Mucosa of stomach (tissue), 1 donor: ENCODE measurements around the gene JAG1.

ENCODE experiments used
- H3K27me3 ChIP-seq: one replicate; pipeline ENCODE4 v1.7.0; 2013; ENCODE audit warnings: mild to moderate bottlenecking, low read length; ENCODE audit not compliant: control insufficient read depth, insufficient read depth
- H3K36me3 ChIP-seq: one replicate; pipeline ENCODE4 v1.7.0; 2013; ENCODE audit warnings: low read length; ENCODE audit not compliant: control insufficient read depth, insufficient read depth
- H3K4me1 ChIP-seq: one replicate; pipeline ENCODE4 v1.7.0; 2013; ENCODE audit warnings: mild to moderate bottlenecking, low read length; ENCODE audit not compliant: control insufficient read depth, insufficient read depth
- H3K4me3 ChIP-seq: one replicate; pipeline ENCODE4 v1.7.0; 2013; ENCODE audit warnings: low read length
- H3K9ac ChIP-seq: one replicate; pipeline ENCODE4 v1.7.0; 2013; ENCODE audit warnings: mild to moderate bottlenecking, low read length, moderate library complexity
- H3K9me3 ChIP-seq: one replicate; pipeline ENCODE4 v1.7.0; 2013; ENCODE audit warnings: mild to moderate bottlenecking, low read length, moderate library complexity; ENCODE audit not compliant: control insufficient read depth
- donor health status: Pancreatic carcinoma.

Gene JAG1

DNA sequence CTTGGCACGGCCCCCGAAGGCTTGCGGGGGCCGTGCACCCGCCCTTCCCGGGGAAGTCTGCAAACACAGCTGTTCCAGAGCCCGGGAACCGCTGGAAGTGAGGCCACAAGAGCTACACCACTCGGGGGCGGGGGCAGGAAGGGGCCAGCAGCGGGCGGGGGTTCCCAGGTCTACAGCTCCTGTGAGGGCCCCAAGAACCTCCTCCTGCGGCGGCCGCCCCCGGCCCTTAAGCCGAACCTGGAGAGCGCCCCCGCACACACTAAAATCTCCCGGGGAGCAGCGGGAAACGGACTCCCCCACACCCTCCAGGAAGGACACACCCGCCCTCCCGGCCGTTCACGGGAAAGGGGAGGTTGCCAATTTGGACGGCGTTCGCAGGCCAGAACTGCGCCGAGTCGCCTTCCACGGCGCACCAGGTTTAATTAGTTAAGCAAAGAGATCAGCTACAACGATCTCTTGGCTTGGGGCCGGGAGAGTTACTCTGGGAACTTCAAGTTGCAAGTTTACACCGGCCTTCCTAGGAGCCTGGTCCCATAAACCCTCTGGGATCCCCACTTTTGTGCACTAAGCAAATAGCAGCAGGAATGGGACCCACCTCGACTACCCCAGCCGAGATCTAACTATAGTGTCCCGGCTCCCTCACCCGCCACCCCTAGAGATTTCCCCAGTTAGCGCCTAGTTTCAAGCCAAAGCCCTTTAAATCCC, 1.7 kb downstream of the JAG1 start:
- H3K4me1 ChIP-seq = peaks cover 43% of the 10 kb centered on the region

DNA sequence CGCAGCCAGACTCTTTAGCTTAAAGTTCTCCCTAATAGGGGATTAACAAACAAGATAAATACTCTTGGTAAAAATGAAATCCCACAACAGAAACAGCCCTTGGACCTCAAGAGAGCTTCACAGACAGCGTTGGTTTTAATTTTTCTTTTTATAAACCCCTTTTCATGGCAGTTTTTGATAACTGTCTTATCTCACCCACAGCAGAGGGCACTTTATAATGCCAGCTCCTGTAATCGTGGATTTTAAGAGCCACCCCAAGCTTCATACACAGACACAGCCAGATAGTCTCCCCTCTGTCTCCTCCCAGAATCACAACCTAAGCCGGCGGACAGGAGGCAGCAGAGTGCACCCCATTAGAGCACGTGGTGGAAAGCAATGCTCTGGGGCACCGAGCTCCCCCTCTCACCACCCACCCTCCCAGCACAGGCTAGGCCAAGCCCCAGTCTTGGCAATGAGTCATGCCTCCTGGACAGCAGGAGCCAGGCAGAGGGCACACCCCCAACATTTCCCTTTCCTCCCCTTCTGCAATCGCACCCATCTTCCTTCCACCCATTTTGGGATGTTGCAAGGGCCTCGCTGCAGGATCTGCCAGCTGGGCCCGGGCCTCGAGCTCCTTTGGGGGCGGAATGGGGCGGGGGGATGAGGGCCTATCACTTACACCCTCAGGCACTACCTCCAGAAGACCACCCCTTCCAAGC, 2.4 kb downstream of the JAG1 start:
- Histone ChIP-seq H3K9ac (peak overlapping the region; percentile 96), H3K36me3 (peaks cover 6% of the 10 kb centered on the region), H3K4me3 (peak overlapping the region; percentile 70)

More for the DNA sequence above, 1.7 kb downstream of the JAG1 start:
- Histone ChIP-seq H3K27me3 (no peaks in the 10 kb centered on the region), H3K36me3 (peaks cover 4% of the 10 kb centered on the region), H3K4me3 (peak overlapping the region; percentile 70), H3K9me3 (no peaks in the 10 kb centered on the region), H3K9ac (peak overlapping the region; percentile 96)

DNA sequence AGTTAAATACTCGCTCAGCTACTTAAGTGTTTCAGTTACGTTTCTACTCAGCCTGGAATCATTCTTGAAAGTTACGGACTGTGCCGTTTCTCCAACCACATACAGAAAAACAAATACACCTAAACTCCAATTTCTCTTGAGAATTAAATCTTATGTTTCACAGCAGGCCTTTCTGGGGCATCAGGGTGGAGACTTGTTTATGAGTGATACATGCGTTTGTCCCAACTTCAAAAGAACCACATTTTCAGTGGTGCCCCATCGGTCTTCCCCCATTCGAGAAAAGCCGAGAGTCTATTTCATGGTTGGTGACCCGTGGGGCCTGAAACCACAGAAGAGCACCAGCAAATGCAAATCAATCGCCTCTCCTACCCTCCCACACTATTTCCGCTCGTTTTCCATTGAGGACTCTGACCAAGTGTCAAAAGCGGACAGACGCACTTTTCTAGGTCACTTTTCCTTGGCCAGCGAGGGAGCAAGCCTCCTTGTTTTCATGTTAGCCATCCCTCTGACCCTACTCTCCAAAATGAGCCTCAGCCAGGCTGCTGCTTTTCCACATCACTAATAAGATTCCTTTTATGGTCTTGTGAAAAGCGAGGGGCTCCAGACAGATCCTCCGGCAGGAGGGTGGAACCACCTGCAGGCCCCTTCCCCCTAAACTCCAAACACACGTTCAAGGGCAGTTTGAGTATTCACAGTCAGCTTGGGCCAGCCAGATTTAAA, 3.1 kb downstream of the JAG1 start:
- Histone ChIP-seq H3K9me3 (no peaks in the 10 kb centered on the region), H3K27me3 (no peaks in the 10 kb centered on the region), H3K9ac (peak overlapping the region; percentile 96), H3K36me3 (peaks cover 8% of the 10 kb centered on the region), H3K4me1 (peaks cover 55% of the 10 kb centered on the region), H3K4me3 (peak overlapping the region; percentile 70)

More for the DNA sequence above, 2.4 kb downstream of the JAG1 start:
- Histone ChIP-seq H3K27me3 (no peaks in the 10 kb centered on the region), H3K4me1 (peaks cover 50% of the 10 kb centered on the region), H3K9me3 (no peaks in the 10 kb centered on the region)

GRCh38 chr20:10669843-10670446, 3.9 kb downstream of the JAG1 start:
- Histone ChIP-seq H3K36me3 (peaks cover 8% of the 10 kb centered on the region), H3K27me3 (no peaks in the 10 kb centered on the region), H3K9ac (no peak overlapping the region), H3K4me3 (no peak overlapping the region), H3K4me1 (peaks cover 55% of the 10 kb centered on the region), H3K9me3 (no peaks in the 10 kb centered on the region)

DNA sequence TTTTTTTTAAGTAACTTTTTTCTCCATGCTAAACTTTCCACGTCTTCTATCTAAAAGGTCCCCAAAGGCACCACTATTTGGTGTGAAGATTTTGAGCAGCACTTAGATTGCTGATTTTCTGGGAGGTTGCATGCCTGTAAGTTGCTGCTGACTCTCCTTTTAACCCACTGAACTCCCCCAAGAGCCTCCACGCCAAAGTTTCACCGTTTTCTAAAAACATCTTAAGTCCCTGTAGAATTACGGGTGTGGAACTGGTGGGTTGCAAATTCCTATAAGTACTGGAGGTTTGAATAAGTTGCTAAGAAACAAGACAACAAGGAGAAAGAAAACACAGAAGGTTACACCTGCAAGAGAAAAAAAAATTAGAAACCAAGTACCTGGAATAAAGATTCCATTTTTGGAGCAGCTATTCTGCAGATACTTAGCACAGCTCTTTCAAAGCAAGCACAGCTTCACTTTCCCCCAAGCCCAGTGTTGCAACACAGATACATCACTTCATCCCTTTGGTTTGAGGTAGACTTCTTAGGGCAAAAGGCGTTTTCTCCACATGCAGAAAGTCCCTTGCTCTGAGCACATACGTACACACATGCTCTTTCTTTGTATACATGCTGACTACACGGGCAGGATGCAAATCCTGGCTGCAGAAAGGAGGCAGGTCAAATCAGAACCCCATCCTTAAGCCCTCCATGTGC, 5.0 kb downstream of the JAG1 start:
- peaks cover 65% of the 10 kb centered on the region for H3K4me1 ChIP-seq
- H3K27me3 ChIP-seq = no peaks in the 10 kb centered on the region
- no peak overlapping the region for H3K9ac ChIP-seq
- H3K9me3 ChIP-seq = no peaks in the 10 kb centered on the region
- peaks cover 8% of the 10 kb centered on the region for H3K36me3 ChIP-seq
- no peak overlapping the region for H3K4me3 ChIP-seq

DNA sequence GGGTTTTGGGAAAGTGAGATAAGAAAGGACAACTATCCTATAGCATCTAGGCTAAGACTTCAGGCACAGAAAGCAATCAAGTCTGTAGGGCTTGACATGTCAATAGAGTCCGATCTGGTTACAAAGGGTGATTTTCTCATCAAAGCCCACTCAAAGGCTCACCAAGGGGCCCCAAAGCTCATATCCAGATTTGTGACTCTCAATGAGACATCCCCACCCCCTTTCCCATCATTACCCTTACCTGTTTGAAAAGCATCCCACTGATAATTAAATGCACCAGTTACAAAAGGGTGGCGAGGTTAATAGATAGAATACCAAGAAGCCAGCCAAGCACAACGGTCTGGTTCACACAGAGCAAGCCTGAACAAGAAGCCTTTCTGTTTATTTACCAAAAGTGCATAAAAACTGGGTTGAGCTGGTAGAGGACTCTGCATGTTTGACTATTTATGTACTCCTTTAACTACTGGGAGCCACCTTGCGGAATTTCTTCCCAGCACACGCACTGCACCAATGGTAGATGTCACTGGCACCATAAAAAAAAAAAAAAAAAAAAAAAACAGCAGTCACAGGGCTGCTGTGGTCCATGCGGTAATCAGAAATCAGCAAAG, 6.1 kb downstream of the JAG1 start:
- no peaks in the 10 kb centered on the region for H3K27me3 ChIP-seq
- no peaks in the 10 kb centered on the region for H3K9me3 ChIP-seq
- no peak overlapping the region for H3K9ac ChIP-seq
- H3K4me3 ChIP-seq = no peak overlapping the region
- H3K4me1 ChIP-seq = peaks cover 66% of the 10 kb centered on the region
- peaks cover 8% of the 10 kb centered on the region for H3K36me3 ChIP-seq

- H3K4me1 ChIP-seq = peaks cover 66% of the 10 kb centered on the region
- no peak overlapping the region for H3K9ac ChIP-seq
- H3K36me3 ChIP-seq = peaks cover 8% of the 10 kb centered on the region
- H3K4me3 ChIP-seq = no peak overlapping the region
- no peaks in the 10 kb centered on the region for H3K9me3 ChIP-seq
- no peaks in the 10 kb centered on the region for H3K27me3 ChIP-seq
These were observed 6.8 kb downstream of the JAG1 start for GRCh38 chr20:10667077-10667401.

DNA sequence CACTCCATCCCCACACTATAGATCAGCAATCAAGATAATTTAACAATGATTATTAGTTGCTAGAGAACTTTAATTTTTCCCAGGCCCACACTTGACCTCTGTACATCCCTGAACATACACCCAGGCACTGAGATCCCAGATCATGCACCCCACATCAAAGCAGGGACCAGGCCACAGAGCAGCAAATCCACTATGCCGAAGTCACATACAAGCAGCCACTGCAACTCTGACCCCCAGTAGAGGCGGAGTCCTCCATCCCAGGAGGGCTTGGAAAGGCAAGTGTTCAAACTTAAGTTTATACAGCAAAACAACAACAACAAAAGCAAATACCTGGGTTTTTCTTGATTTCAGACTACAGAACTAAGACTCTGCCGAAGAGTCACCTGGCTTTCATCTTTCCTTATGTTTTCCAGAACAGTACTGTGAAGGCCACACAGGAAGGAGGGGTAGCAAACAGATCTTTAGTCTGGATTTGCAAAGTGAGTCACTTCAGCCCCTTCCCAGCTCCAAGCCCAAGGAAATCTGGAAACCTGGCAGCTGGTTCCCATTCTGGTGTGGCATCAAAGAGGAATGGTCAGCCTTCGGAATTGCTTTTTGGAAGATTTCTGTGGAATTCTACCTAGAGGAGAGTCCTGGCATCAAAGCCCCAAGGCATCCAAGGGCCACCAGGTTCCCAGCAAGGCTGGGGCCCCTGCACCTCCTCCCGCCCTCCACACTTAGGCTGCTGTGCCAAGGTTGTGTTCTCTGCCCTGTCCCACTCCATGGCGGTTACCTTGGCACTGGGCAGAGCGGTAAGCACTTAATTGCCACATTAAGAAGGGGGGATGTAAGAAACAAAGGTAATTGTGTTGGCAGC, 7.3 kb downstream of the JAG1 start:
- peaks cover 62% of the 10 kb centered on the region for H3K4me1 ChIP-seq
- no peaks in the 10 kb centered on the region for H3K9me3 ChIP-seq
- H3K27me3 ChIP-seq = no peaks in the 10 kb centered on the region
- no peak overlapping the region for H3K4me3 ChIP-seq
- no peak overlapping the region for H3K9ac ChIP-seq
- peaks cover 9% of the 10 kb centered on the region for H3K36me3 ChIP-seq

- no peaks in the 10 kb centered on the region for H3K27me3 ChIP-seq
- peaks cover 16% of the 10 kb centered on the region for H3K36me3 ChIP-seq
- H3K4me3 ChIP-seq = no peak overlapping the region
- H3K9me3 ChIP-seq = no peaks in the 10 kb centered on the region
- peaks cover 56% of the 10 kb centered on the region for H3K4me1 ChIP-seq
- H3K9ac ChIP-seq = no peak overlapping the region
These were observed 8.0 kb downstream of the JAG1 start for GRCh38 chr20:10665791-10666190.

DNA sequence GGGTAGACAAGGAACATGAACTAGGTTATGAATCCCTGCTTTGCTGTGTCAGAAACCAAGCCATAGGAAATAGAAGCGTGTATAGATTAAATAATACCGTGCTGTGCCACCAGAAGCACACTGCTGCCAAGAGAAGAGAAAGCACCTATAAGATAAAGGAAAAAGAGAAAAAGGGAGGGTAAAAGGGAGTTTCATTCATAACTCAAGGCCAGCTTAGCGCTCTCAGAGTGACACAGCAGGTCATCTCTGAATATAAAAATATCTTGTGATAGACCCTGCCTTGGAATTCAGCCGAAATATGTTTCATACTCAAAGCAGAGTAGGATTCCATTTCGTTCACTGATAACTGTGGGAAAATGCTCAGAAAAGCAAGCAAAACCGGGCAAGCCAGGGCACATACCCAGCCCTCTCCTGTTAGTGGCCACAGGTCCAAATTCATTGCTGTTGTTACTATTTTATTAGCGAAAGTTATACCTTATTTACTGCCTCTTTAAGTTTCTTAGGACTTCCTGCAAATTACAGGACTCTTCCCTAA, 8.7 kb downstream of the JAG1 start:
- Histone ChIP-seq H3K9me3 (no peaks in the 10 kb centered on the region), H3K4me3 (no peak overlapping the region), H3K4me1 (peaks cover 53% of the 10 kb centered on the region), H3K36me3 (peaks cover 18% of the 10 kb centered on the region), H3K9ac (no peak overlapping the region), H3K27me3 (no peaks in the 10 kb centered on the region)
